ENCODE measurements around the gene SNAPC3.

DNA sequence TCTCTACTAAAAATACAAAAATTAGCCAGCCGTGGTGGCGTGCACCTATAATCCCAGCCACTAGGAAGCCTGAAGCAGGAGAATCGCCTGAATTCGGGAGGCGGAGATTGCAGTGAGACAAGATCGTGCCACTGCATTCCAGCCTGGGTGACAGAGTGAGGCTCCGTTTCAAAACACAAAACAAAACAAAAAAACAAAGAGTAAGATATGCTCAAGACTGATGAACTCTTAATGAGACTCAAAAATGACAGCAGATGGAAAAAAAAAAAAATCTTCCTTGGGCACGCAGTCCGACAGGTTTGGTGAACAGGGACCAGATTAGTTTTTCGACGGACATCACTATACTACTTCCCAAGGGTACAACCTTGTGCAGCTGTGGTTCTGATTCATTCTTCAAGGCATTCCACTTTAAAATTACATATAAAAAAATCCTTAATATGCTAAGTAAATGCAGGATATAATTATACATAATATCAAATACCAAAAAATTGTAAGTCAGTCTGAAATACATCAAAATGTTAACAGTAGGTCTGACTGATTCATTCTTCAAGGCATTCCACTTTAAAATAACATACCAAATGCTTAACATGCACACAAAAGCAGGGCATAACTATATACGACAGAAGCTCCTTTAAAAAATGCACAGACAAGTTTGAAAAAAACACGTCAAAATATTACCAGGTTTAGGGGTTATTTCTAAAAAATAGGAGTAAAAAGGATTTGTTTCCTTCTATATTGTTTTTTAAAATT is 75.7 kb downstream of the SNAPC3 start:
- TF ChIP-seq, protein P1, sequence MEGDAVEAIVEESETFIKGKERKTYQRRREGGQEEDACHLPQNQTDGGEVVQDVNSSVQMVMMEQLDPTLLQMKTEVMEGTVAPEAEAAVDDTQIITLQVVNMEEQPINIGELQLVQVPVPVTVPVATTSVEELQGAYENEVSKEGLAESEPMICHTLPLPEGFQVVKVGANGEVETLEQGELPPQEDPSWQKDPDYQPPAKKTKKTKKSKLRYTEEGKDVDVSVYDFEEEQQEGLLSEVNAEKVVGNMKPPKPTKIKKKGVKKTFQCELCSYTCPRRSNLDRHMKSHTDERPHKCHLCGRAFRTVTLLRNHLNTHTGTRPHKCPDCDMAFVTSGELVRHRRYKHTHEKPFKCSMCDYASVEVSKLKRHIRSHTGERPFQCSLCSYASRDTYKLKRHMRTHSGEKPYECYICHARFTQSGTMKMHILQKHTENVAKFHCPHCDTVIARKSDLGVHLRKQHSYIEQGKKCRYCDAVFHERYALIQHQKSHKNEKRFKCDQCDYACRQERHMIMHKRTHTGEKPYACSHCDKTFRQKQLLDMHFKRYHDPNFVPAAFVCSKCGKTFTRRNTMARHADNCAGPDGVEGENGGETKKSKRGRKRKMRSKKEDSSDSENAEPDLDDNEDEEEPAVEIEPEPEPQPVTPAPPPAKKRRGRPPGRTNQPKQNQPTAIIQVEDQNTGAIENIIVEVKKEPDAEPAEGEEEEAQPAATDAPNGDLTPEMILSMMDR (conservative IDR thresholded peaks at IDR 0.05; ENCODE audit: low read depth, low read length), result no peak
- TF ChIP-seq EZH2 (IDR thresholded peaks at IDR 0.05; ENCODE audit: borderline replicate concordance, low read depth, low read length, poor library complexity, severe bottlenecking), result no peak
